RWPE2 (cell line): ENCODE results near the gene SLC15A1.

ENCODE experiments used
- ATAC-seq: fragments of 200-7000 bp; cut with Tn5 transposase; 3 replicates; pipeline ENCODE4 v1.9.1; 2021; ENCODE audit warnings: low read depth
- DNase-seq: peaks from one replicate; pipeline ENCODE4 v3.0.0-alpha.2; 2020; ENCODE audit warnings: low spot score
- H3K27ac ChIP-seq: fragments of 450-650 bp; 2 replicates; pipeline ENCODE4 v1.5.1; 2017; ENCODE audit warnings: mild to moderate bottlenecking; ENCODE audit not compliant: poor library complexity, severe bottlenecking
- H3K27me3 ChIP-seq: fragments of 250-450 bp; sonication (Bioruptor Pico); 2 replicates; pipeline ENCODE4 v1.5.1; 2021; ENCODE audit warnings: mild to moderate bottlenecking, moderate library complexity; ENCODE audit not compliant: insufficient read depth, poor library complexity, severe bottlenecking
- H3K36me3 ChIP-seq: fragments of 250-450 bp; sonication (Bioruptor Pico); 2 replicates; pipeline ENCODE4 v1.5.1; 2020; ENCODE audit warnings: low read depth, mild to moderate bottlenecking, moderate library complexity
- H3K4me1 ChIP-seq: fragments of 250-450 bp; sonication (Bioruptor Pico); 2 replicates; pipeline ENCODE4 v1.5.1; 2021; ENCODE audit warnings: mild to moderate bottlenecking, moderate library complexity; ENCODE audit not compliant: insufficient read depth, poor library complexity, severe bottlenecking
- H3K4me3 ChIP-seq: fragments of 250-450 bp; sonication (Bioruptor Pico); 2 replicates; pipeline ENCODE4 v1.5.1; 2021; ENCODE audit warnings: mild to moderate bottlenecking, moderate library complexity; ENCODE audit not compliant: severe bottlenecking
- H3K9me3 ChIP-seq: fragments of 250-450 bp; sonication (Bioruptor Pico); 2 replicates; pipeline ENCODE4 v1.5.1; 2021; ENCODE audit warnings: mild to moderate bottlenecking, moderate library complexity; ENCODE audit not compliant: severe bottlenecking
- TF ChIP-seq, protein P1 (sequence below): fragments of 450-650 bp; IDR thresholded peaks from one replicate; pipeline ENCODE4 v1.5.1; 2017; ENCODE audit warnings: mild to moderate bottlenecking, moderate library complexity; ENCODE audit not compliant: poor library complexity, severe bottlenecking

SLC15A1 gene

DNA sequence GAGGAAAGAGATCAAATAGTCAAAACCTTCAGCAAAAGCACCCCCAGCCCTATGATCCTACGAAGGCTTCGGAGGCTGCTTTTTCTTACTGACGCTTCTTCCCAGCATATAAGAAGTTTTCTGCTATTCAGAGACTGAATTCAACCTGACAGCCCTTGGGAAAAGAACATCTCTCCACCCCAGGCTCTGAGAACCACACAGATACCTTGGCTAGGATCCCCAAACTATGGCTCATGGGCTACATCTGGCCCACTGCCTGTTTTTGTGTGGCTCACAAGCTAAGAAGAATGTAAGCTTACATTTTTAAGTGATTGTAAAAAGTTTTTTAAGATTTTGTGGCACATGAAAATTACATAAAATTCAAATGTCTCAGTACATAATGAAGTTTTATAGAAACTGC is 3.0 kb downstream of the SLC15A1 start:
- Histone ChIP-seq H3K4me3 (no peak overlapping the region), H3K27me3 (peaks cover 35% of the 10 kb centered on the region), H3K4me1 (no peaks in the 10 kb centered on the region), H3K9me3 (peaks cover 4% of the 10 kb centered on the region), H3K36me3 (no peaks in the 10 kb centered on the region), H3K27ac (no peak overlapping the region)
- ATAC-seq (no peak), DNase-seq (no peak)
- TF ChIP-seq, protein P1, sequence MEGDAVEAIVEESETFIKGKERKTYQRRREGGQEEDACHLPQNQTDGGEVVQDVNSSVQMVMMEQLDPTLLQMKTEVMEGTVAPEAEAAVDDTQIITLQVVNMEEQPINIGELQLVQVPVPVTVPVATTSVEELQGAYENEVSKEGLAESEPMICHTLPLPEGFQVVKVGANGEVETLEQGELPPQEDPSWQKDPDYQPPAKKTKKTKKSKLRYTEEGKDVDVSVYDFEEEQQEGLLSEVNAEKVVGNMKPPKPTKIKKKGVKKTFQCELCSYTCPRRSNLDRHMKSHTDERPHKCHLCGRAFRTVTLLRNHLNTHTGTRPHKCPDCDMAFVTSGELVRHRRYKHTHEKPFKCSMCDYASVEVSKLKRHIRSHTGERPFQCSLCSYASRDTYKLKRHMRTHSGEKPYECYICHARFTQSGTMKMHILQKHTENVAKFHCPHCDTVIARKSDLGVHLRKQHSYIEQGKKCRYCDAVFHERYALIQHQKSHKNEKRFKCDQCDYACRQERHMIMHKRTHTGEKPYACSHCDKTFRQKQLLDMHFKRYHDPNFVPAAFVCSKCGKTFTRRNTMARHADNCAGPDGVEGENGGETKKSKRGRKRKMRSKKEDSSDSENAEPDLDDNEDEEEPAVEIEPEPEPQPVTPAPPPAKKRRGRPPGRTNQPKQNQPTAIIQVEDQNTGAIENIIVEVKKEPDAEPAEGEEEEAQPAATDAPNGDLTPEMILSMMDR, result no peak

DNA sequence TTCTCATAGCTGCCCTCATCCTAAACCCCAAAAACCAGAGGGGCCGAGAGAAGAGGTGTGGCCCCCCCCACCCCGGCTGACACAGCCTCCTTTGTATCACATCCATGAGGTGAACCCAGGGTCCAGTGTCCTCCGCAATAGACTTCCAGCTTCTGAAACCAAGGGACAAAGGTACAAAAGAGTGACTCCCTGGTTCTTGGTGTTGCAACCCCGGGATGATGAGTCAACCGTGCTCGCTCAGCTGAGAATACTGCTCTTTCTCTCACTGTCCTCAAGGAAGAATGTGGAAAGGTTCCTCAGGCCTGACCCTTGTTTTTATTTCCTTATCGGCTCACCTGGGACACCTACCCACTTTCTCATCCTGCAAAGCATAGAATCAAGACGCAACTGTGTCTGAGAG is 5.5 kb downstream of the SLC15A1 start:
- no peaks in the 10 kb centered on the region for H3K36me3 ChIP-seq
- H3K27ac ChIP-seq, result no peak overlapping the region
- no peak overlapping the region for H3K4me3 ChIP-seq
- TF ChIP-seq, protein P1, result no peak
- no peaks in the 10 kb centered on the region for H3K9me3 ChIP-seq
- peaks cover 17% of the 10 kb centered on the region for H3K27me3 ChIP-seq
- H3K4me1 ChIP-seq, result no peaks in the 10 kb centered on the region
- DNase-seq (no peak), ATAC-seq (peak; percentile 62; the same call in 1 of the 3 replicates)

DNA sequence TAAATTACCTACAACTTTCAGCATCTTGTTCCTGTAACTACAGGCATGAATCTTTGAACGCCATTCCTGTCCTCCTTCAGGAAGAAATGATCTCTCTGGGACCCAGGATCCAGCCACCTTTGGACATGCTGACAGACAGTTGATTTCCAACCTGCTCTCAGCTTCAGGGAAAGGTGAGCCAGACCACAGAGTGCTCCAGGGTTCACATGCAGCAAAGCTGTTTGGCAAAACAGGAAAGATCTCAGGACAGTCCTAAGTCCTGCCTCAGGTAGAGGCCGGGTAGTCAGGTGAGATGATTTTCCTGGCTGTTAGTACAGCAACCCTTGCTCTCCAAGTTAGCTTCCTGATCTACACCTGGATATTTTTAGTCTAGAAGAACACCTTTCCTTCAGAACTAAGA is 9.1 kb downstream of the SLC15A1 start:
- Histone ChIP-seq H3K27ac (no peak overlapping the region), H3K4me1 (no peaks in the 10 kb centered on the region), H3K36me3 (no peaks in the 10 kb centered on the region), H3K4me3 (no peak overlapping the region), H3K9me3 (no peaks in the 10 kb centered on the region), H3K27me3 (no peaks in the 10 kb centered on the region)
- ATAC-seq, result no peak
- no peak for DNase-seq
- TF ChIP-seq, protein P1, result no peak

DNA sequence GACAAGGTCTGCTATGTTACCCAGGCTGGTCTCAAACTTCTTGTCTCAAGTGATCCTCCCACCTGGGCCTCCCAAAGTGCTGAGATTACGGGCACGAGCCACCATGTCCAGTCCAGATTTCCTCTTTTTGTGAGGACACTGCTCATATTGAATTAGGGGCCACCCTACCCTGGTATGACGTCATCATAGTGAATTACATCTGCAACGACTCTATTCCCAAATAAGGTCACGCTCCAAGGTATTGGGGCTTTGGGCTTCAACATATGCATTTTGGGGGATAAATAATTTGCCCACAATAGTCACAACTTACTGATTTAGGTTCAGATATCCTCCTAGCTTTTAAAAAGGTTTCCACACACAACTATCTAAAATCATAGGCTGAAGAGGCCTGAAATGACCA is 9.5 kb downstream of the SLC15A1 start:
- H3K27ac ChIP-seq, result no peak overlapping the region
- no peaks in the 10 kb centered on the region for H3K27me3 ChIP-seq
- ATAC-seq (no peak), DNase-seq (no peak)
- no peak overlapping the region for H3K4me3 ChIP-seq
- H3K4me1 ChIP-seq, result no peaks in the 10 kb centered on the region
- H3K36me3 ChIP-seq, result no peaks in the 10 kb centered on the region
- no peaks in the 10 kb centered on the region for H3K9me3 ChIP-seq
- TF ChIP-seq, protein P1, result no peak

DNA sequence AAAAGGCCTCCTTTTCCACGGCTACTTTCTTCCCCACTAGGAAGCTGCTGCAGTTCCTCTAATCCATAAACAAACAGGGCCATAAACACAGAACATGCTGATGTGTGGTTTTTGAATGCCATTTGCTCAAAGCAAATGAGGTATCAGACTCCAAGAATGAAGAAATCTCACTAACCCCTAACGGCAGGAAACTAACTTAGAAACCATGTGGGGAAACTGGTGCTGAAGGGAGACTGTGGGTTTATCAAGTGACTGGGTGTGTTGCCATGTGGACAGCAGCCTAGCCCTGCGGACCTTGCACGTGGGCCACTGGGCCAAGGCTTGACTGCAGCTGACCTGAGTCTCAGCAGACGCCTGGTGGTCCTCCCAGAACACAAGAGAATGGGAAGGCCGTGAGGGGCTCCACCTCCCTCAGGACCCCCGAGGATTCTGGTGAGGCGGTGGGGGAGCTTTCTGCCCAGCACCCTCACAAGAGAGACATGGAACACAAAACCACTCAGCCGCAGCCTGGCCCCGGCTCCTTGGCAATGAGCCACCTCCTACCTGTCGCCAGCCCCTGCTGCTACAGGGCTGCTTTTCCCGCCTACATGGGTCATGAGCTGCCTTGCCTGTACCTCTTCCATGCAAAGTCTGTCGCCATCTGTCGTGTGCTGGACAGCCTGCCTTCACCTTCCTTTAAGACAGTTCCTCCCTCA is 10.6 kb downstream of the SLC15A1 start:
- H3K4me3 ChIP-seq, result no peak overlapping the region
- no peaks in the 10 kb centered on the region for H3K27me3 ChIP-seq
- no peaks in the 10 kb centered on the region for H3K36me3 ChIP-seq
- H3K27ac ChIP-seq, result no peak overlapping the region
- DNase-seq (no peak), ATAC-seq (no peak)
- no peaks in the 10 kb centered on the region for H3K4me1 ChIP-seq
- TF ChIP-seq, protein P1, result no peak
- no peaks in the 10 kb centered on the region for H3K9me3 ChIP-seq
